Hepatocyte (in vitro differentiated cells): ENCODE data around the gene SLC12A8. TPM values are rescaled to one million over a fixed set of nuclear protein-coding genes. Genes with fewer than 3 reads are reported as not detected.

Experiments used
- DNase-seq: peaks from one replicate; pipeline ENCODE4 v3.0.0-alpha.2; 2016; ENCODE audit warnings: low spot score
- H2AFZ ChIP-seq: fragments of 200-600 bp; sonication (generic); 2 replicates; pipeline ENCODE4 v1.6.0; 2016; ENCODE audit warnings: antibody characterized with exemption, mild to moderate bottlenecking
- H3K27ac ChIP-seq: fragments of 200-600 bp; sonication (generic); 2 replicates; pipeline ENCODE4 v1.5.1; 2016; ENCODE audit warnings: mild to moderate bottlenecking
- H3K27me3 ChIP-seq: fragments of 200-600 bp; sonication (generic); 2 replicates; pipeline ENCODE4 v1.6.1; 2016
- H3K36me3 ChIP-seq: fragments of 200-600 bp; sonication (generic); replicated peaks from 2 replicates; pipeline ENCODE4 v1.5.1; 2016; ENCODE audit warnings: low read depth; ENCODE audit not compliant: insufficient read depth
- H3K4me1 ChIP-seq: fragments of 200-600 bp; sonication (generic); 2 replicates; pipeline ENCODE4 v1.5.1; 2016; ENCODE audit warnings: mild to moderate bottlenecking, moderate library complexity; ENCODE audit not compliant: insufficient read depth
- H3K4me2 ChIP-seq: fragments of 200-600 bp; sonication (generic); 2 replicates; pipeline ENCODE4 v1.6.0; 2016
- H3K4me3 ChIP-seq: fragments of 200-600 bp; sonication (generic); 2 replicates; pipeline ENCODE4 v1.5.1; 2016; ENCODE audit warnings: mild to moderate bottlenecking
- H3K79me2 ChIP-seq: fragments of 200-600 bp; sonication (generic); 2 replicates; pipeline ENCODE4 v1.6.0; 2017; ENCODE audit warnings: mild to moderate bottlenecking
- H3K9me2 ChIP-seq: fragments of 200-600 bp; sonication (generic); replicated peaks from 2 replicates; pipeline ENCODE4 v1.6.0; 2017; ENCODE audit warnings: mild to moderate bottlenecking; ENCODE audit not compliant: insufficient read depth
- H3K9me3 ChIP-seq: fragments of 200-600 bp; sonication (generic); 2 replicates; pipeline ENCODE4 v1.5.1; 2016; ENCODE audit warnings: low read depth, mild to moderate bottlenecking
- H4K20me1 ChIP-seq: fragments of 200-600 bp; sonication (generic); 2 replicates; pipeline ENCODE4 v1.6.0; 2016; ENCODE audit warnings: mild to moderate bottlenecking; ENCODE audit not compliant: insufficient read depth, poor library complexity, severe bottlenecking
- EZH2 ChIP-seq: fragments of 200-600 bp; sonication (generic); IDR thresholded peaks from 2 replicates; pipeline ENCODE4 v1.6.1; 2016; ENCODE audit warnings: antibody characterized with exemption, mild to moderate bottlenecking, borderline replicate concordance
- EZH2phosphoT487 ChIP-seq: fragments of 200-600 bp; sonication (generic); IDR thresholded peaks from one replicate; pipeline ENCODE4 v1.6.1; 2018; ENCODE audit warnings: antibody characterized with exemption, mild to moderate bottlenecking, low read depth, moderate library complexity; ENCODE audit not compliant: unreplicated experiment, severe bottlenecking
- WGBS: methylation state at CpG from one replicate; pipeline ENCODE4 v1.1.6; 2016; ENCODE audit warnings: low lambda C conversion rate; ENCODE audit errors: missing lambda C conversion rate; 5-methylcytosine and 5-hydroxymethylcytosine counted together
- polyA plus RNA-seq: library from polyadenylated mRNA; unstranded; fragments of >200 nt; fragmentation: Nextera tagmentation; extraction: Ambion mirVana; gene quantifications from 2 replicates; pipeline ENCODE4 v1.2.1, GENCODE V29; 2016
- total RNA-seq: library from RNA; depleted of rRNA; stranded (reverse); fragments of >200 nt; gene quantifications from 2 replicates; pipeline ENCODE4 v1.2.3, GENCODE V29; 2014
- TF ChIP-seq, protein P1 (sequence below): fragments of 200-600 bp; sonication (generic); IDR thresholded peaks from 2 replicates; pipeline ENCODE4 v1.5.1; 2016; ENCODE audit warnings: antibody characterized with exemption, mild to moderate bottlenecking; ENCODE audit not compliant: poor library complexity

The SLC12A8 gene
- total and polyA plus RNA-seq, 2 experiments from 2014 or later: 18.9 to 20.0 TPM

DNA sequence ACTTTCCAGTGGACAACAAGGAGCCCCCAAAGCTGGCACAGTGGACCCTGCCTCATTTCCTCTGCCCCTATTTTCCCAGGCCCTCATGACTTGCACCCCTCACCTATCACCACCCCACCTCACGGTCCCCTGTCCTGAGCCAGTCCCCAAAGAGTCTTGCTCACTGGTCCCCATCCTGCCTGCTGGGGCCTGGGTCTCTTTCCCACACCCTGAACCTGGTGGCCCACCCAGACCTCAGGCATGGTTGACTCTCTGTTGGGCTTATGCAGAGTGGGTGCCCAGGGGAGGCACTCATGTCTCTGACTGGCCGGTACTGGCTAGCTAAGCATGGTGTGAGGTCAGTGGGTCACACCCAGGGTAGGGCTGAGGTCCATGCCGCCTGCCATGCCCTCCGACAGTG lies 73.2 kb downstream of the SLC12A8 start:
- no peaks in the 10 kb centered on the region for H3K9me3 ChIP-seq
- no peaks in the 10 kb centered on the region for H3K36me3 ChIP-seq
- no peaks in the 10 kb centered on the region for H3K9me2 ChIP-seq
- no peak for TF ChIP-seq EZH2phosphoT487
- TF ChIP-seq, protein P1, sequence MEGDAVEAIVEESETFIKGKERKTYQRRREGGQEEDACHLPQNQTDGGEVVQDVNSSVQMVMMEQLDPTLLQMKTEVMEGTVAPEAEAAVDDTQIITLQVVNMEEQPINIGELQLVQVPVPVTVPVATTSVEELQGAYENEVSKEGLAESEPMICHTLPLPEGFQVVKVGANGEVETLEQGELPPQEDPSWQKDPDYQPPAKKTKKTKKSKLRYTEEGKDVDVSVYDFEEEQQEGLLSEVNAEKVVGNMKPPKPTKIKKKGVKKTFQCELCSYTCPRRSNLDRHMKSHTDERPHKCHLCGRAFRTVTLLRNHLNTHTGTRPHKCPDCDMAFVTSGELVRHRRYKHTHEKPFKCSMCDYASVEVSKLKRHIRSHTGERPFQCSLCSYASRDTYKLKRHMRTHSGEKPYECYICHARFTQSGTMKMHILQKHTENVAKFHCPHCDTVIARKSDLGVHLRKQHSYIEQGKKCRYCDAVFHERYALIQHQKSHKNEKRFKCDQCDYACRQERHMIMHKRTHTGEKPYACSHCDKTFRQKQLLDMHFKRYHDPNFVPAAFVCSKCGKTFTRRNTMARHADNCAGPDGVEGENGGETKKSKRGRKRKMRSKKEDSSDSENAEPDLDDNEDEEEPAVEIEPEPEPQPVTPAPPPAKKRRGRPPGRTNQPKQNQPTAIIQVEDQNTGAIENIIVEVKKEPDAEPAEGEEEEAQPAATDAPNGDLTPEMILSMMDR: no peak
- no peak for TF ChIP-seq EZH2
- H3K79me2 ChIP-seq: no peaks in the 10 kb centered on the region
- WGBS: 100% methylated on average over 4 of the region's 4 CpGs
- H3K4me3 ChIP-seq: no peak overlapping the region
- H3K27ac ChIP-seq: no peak overlapping the region
- no peaks in the 10 kb centered on the region for H4K20me1 ChIP-seq
- no peak overlapping the region for H2AFZ ChIP-seq
- H3K4me2 ChIP-seq: no peak overlapping the region
- peaks cover 14% of the 10 kb centered on the region for H3K4me1 ChIP-seq
- no peaks in the 10 kb centered on the region for H3K27me3 ChIP-seq
- no peak for DNase-seq

- H3K9me3 ChIP-seq: no peaks in the 10 kb centered on the region
- 80% methylated on average over 17 of the region's 17 CpGs for WGBS
- H2AFZ ChIP-seq: no peak overlapping the region
- no peak overlapping the region for H3K4me3 ChIP-seq
- H3K4me1 ChIP-seq: peaks cover 7% of the 10 kb centered on the region
- no peaks in the 10 kb centered on the region for H3K79me2 ChIP-seq
- no peak for DNase-seq
- no peak overlapping the region for H3K27ac ChIP-seq
- no peaks in the 10 kb centered on the region for H4K20me1 ChIP-seq
- H3K4me2 ChIP-seq: no peak overlapping the region
- no peaks in the 10 kb centered on the region for H3K9me2 ChIP-seq
- TF ChIP-seq EZH2phosphoT487: no peak
- TF ChIP-seq, protein P1: no peak
- no peak for TF ChIP-seq EZH2
- H3K27me3 ChIP-seq: no peaks in the 10 kb centered on the region
- no peaks in the 10 kb centered on the region for H3K36me3 ChIP-seq
Measured at GRCh38 chr3:125137358-125138033, 75.1 kb downstream of the SLC12A8 start.

DNA sequence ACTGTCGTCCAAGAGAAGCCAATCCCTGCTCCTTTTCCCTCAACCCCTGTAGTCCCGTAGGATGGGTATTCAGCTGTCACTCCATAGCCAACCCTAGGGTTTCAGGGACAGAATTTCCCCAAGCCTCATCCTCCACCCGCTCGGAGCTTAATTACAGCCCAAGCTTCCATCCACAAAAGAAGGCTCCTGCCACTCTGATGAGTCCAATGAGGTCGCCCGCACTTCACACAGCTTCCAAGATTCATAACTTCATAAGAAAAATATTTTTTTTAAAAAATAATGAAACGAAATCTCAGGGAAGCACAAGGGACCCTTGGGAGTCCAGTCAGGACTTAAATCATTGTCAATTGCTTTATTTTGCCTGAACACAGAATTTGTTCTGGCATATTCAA lies 75.6 kb downstream of the SLC12A8 start:
- H3K79me2 ChIP-seq: no peaks in the 10 kb centered on the region
- no peaks in the 10 kb centered on the region for H3K9me3 ChIP-seq
- H3K9me2 ChIP-seq: no peaks in the 10 kb centered on the region
- DNase-seq: no peak
- H3K36me3 ChIP-seq: no peaks in the 10 kb centered on the region
- no peak overlapping the region for H3K4me3 ChIP-seq
- H3K4me2 ChIP-seq: no peak overlapping the region
- no peaks in the 10 kb centered on the region for H4K20me1 ChIP-seq
- no peak overlapping the region for H3K27ac ChIP-seq
- no peaks in the 10 kb centered on the region for H3K27me3 ChIP-seq
- no peak overlapping the region for H2AFZ ChIP-seq
- peaks cover 2% of the 10 kb centered on the region for H3K4me1 ChIP-seq
- 90% methylated on average over 7 of the region's 7 CpGs for WGBS
- TF ChIP-seq EZH2 (no peak), EZH2phosphoT487 (no peak)
- TF ChIP-seq, protein P1: no peak
